Fibroblast of lung (primary cell): ENCODE measurements around the gene PPP1R12C.

Source experiments
- EZH2 ChIP-seq: IDR thresholded peaks from 2 replicates; pipeline ENCODE4 v1.5.1; 2012; ENCODE audit warnings: low read length, control low read depth, mild to moderate bottlenecking; ENCODE audit errors: missing control alignments
- TF ChIP-seq, protein P1 (sequence below), 2 donors: IDR thresholded peaks in 1 of 2; conservative IDR thresholded peaks in 1 of 2; 1 replicate in 1 of 2; 2 replicates in 1 of 2; pipeline ENCODE4 v1.5.1; 2011 to 2012; ENCODE audit warnings: low read length in 2 of 2, control low read depth in 1 of 2, inconsistent platforms in 1 of 2, low read depth in 1 of 2, mild to moderate bottlenecking in 1 of 2

DNA sequence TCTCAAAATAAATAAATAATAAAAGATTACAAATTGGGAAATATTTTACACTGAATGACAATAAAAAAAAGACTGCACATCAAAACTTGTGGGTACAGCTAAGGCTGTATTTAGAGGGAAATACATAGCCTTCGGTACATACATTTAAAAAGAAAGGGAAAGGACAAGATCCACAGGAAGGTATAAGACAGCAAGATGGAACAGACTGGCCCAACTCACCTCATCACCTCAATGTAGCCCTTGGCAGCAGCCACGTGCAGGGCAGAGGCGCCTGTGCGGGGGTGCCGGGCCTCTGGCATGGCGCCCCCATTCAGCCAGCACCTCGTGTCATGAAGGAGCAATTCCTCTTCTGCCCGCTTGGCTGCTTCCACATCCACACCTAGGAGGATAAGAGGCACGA, 14.2 kb downstream of the PPP1R12C start:
- TF ChIP-seq, protein P1, sequence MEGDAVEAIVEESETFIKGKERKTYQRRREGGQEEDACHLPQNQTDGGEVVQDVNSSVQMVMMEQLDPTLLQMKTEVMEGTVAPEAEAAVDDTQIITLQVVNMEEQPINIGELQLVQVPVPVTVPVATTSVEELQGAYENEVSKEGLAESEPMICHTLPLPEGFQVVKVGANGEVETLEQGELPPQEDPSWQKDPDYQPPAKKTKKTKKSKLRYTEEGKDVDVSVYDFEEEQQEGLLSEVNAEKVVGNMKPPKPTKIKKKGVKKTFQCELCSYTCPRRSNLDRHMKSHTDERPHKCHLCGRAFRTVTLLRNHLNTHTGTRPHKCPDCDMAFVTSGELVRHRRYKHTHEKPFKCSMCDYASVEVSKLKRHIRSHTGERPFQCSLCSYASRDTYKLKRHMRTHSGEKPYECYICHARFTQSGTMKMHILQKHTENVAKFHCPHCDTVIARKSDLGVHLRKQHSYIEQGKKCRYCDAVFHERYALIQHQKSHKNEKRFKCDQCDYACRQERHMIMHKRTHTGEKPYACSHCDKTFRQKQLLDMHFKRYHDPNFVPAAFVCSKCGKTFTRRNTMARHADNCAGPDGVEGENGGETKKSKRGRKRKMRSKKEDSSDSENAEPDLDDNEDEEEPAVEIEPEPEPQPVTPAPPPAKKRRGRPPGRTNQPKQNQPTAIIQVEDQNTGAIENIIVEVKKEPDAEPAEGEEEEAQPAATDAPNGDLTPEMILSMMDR (conservative IDR thresholded peaks at IDR 0.05 in 1 of 2, IDR thresholded peaks at IDR 0.05 in 1 of 2; ENCODE audit: low read depth in 1 of 2, low read length in 2 of 2) = no peak
- no peak for TF ChIP-seq EZH2
